ENCODE results near the gene CSF3R. TPM values are rescaled to one million over a fixed set of nuclear protein-coding genes. Genes with fewer than 3 reads are reported as not detected.

Gene CSF3R
- total and polyA plus RNA-seq, 9 of the 15 experiments (the other 6 are each of a cell fraction or from before 2014, with no cell fraction given), result 0.21 to 0.86 (median 0.40) TPM; not detected in 1

GRCh38 chr1:36517011-36517771 is 34.5 kb upstream of the CSF3R start (continued):
- TF ChIP-seq CHD7 (IDR thresholded peaks at IDR 0.05; ENCODE audit: low read depth, low read length) (no peak), CREB3L1 (IDR thresholded peaks at IDR 0.05; ENCODE audit: borderline replicate concordance, low read depth) (no peak), ZC3H4 (CRISPR knock-in tag; IDR thresholded peaks at IDR 0.05; ENCODE audit: borderline replicate concordance) (no peak), HSF4 (CRISPR knock-in tag; IDR thresholded peaks at IDR 0.05; ENCODE audit: borderline replicate concordance) (no peak), TSHZ1 (CRISPR knock-in tag; IDR thresholded peaks at IDR 0.05) (no peak), USF1 (CRISPR knock-in tag; IDR thresholded peaks at IDR 0.05) (no peak), KHSRP (IDR thresholded peaks at IDR 0.05) (no peak)

Data from K562 (cell line).